ENCODE data around the gene TUBGCP2.

TUBGCP2 gene

DNA sequence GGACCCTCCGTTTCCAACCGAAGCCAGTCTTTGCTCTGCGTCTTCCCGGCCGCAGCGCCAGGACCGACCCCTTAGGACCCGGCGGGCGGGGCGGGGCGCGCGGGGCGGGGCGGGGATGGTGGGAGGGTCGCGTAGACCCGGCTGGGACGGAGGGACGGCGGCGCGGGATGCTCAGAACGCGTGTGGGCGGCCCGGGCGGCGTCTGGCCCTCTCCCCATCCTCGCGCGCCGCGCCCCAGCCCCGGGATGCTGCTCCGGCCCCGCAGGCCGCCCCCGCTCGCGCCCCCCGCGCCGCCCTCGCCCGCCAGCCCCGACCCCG, 78.7 kb downstream of the TUBGCP2 start, which contains the start of gene UTF1:
Gene UTF1 (plus strand): TSS at position 174 of the 318 bp plus-strand sequence. CDS start 72 bp downstream, at position 246.
- Histone ChIP-seq H3K27ac (ENCODE audit: poor library complexity, severe bottlenecking) (no peak within 1 kb of the TSS), H3K36me3 (ENCODE audit: low read depth) (no peaks in the 10 kb centered on the region), H3K9me3 (ENCODE audit: severe bottlenecking) (no peaks in the 10 kb centered on the region), H3K4me1 (ENCODE audit: insufficient read depth, poor library complexity, severe bottlenecking) (no peaks in the 10 kb centered on the region), H3K27me3 (ENCODE audit: insufficient read depth, poor library complexity, severe bottlenecking) (peaks cover 57% of the 10 kb centered on the region), H3K4me3 (ENCODE audit: severe bottlenecking) (no peak within 1 kb of the TSS)
- no peak for DNase-seq (ENCODE audit: low spot score)
- ATAC-seq (ENCODE audit: low read depth) = no peak
- TF ChIP-seq, protein P1, sequence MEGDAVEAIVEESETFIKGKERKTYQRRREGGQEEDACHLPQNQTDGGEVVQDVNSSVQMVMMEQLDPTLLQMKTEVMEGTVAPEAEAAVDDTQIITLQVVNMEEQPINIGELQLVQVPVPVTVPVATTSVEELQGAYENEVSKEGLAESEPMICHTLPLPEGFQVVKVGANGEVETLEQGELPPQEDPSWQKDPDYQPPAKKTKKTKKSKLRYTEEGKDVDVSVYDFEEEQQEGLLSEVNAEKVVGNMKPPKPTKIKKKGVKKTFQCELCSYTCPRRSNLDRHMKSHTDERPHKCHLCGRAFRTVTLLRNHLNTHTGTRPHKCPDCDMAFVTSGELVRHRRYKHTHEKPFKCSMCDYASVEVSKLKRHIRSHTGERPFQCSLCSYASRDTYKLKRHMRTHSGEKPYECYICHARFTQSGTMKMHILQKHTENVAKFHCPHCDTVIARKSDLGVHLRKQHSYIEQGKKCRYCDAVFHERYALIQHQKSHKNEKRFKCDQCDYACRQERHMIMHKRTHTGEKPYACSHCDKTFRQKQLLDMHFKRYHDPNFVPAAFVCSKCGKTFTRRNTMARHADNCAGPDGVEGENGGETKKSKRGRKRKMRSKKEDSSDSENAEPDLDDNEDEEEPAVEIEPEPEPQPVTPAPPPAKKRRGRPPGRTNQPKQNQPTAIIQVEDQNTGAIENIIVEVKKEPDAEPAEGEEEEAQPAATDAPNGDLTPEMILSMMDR (IDR thresholded peaks at IDR 0.05; ENCODE audit: poor library complexity, severe bottlenecking) = no peak

DNA sequence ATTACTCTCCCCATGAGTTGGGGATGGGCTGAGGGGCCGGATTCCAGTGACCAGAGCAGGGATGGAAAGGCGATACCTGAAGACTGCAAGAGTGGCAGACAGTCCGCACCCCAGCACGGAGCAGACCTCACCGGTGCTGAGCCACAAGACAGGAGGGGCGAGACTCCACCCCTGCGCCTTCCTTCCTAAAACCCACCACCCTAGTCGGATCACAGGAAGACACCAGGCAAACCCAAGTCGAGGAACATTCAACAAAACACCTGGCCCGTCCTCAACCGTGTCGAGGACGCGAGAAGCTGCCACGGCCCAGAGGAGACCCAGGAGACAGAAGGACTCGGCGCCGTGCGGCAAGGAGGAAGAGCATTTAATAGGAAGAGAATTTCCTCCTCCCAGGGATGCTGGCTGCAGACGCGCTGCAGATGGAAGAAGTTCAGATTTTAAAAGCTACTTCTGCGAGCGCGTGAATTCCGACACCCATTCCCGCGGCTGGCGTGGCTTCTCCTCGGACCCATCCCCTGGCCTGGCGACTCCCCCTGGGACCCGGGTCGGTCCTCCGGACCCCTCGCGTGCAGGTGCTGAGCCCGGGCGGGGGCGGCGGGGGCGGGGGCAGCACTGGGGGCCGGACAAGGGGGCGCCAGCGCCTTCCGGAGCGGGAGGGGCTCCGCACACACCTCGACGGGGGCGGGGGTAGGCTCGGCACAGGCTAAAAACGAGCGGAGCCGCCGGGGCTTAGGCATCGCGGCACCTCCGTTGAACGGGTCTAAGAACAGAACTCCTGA, 79.2 kb downstream of the TUBGCP2 start:
- H3K4me1 ChIP-seq (ENCODE audit: insufficient read depth, poor library complexity, severe bottlenecking) = no peaks in the 10 kb centered on the region
- no peaks in the 10 kb centered on the region for H3K9me3 ChIP-seq (ENCODE audit: severe bottlenecking)
- H3K27ac ChIP-seq (ENCODE audit: poor library complexity, severe bottlenecking) = no peak overlapping the region
- H3K27me3 ChIP-seq (ENCODE audit: insufficient read depth, poor library complexity, severe bottlenecking) = peaks cover 56% of the 10 kb centered on the region
- H3K36me3 ChIP-seq (ENCODE audit: low read depth) = no peaks in the 10 kb centered on the region
- no peak for DNase-seq (ENCODE audit: low spot score)
- no peak overlapping the region for H3K4me3 ChIP-seq (ENCODE audit: severe bottlenecking)
- TF ChIP-seq, protein P1 (IDR thresholded peaks at IDR 0.05; ENCODE audit: poor library complexity, severe bottlenecking) = no peak
- no peak for ATAC-seq (ENCODE audit: low read depth)
